Psoas muscle (tissue), 8 donors: ENCODE results near the gene MAP2K7. TPM values are rescaled to one million over a fixed set of nuclear protein-coding genes. Genes with fewer than 3 reads are reported as not detected.

Source experiments
- ATAC-seq, 4 donors: fragments of 200-7000 bp; cut with Tn5 transposase; one replicate each; pipeline ENCODE4 v1.9.1; 2020; ENCODE audit warnings: moderate library complexity in 3 of 4, mild to moderate bottlenecking in 2 of 4
- DNase-seq, 2 donors: peaks; one replicate each; pipeline ENCODE4 v3.0.0-alpha.2; 2020
- H3K27ac ChIP-seq: fragments of 200-600 bp; one replicate; pipeline ENCODE4 v1.8.0; 2022
- H3K27me3 ChIP-seq, 3 donors: fragments of 200-600 bp in 1 of 3; one replicate each; pipeline versions ENCODE4 v1.6.1 to v1.8.0; 2013 to 2022; ENCODE audit warnings: low read length in 2 of 3, mild to moderate bottlenecking in 2 of 3, moderate library complexity in 1 of 3; ENCODE audit not compliant: insufficient read depth in 3 of 3
- H3K36me3 ChIP-seq, 2 donors: fragments of 200-600 bp in 1 of 2; one replicate each; pipeline versions ENCODE4 v1.6.1 to v1.8.0; 2013 to 2022; ENCODE audit warnings: low read depth in 1 of 2, mild to moderate bottlenecking in 1 of 2, moderate library complexity in 1 of 2; ENCODE audit not compliant: insufficient read depth in 1 of 2
- H3K4me1 ChIP-seq: fragments of 200-600 bp; one replicate; pipeline ENCODE4 v1.8.0; 2022
- H3K4me3 ChIP-seq: fragments of 200-600 bp; one replicate; pipeline ENCODE4 v1.8.0; 2022; ENCODE audit warnings: mild to moderate bottlenecking
- H3K9me3 ChIP-seq: fragments of 200-600 bp; one replicate; pipeline ENCODE4 v1.8.0; 2022
- CTCF ChIP-seq: fragments of 200-600 bp; IDR thresholded peaks from one replicate; pipeline ENCODE4 v1.8.0; 2022; ENCODE audit warnings: antibody characterized with exemption
- WGBS, 3 donors: extraction: QIAGEN DNeasy Blood & Tissue Kit; methylation state at CpG; one replicate each; pipeline versions ENCODE4 v1.1.6 to v1.1.7; 2013; 5-methylcytosine and 5-hydroxymethylcytosine counted together
- intact Hi-C, 2 donors: fragments of 100-400 bp; cut with DNase I; formaldehyde crosslinking; loops; one replicate each; pipeline versions ENCODE4 v1.11.0 to v1.14.2; 2022
- polyA plus RNA-seq, 3 donors: library from polyadenylated mRNA; stranded (reverse); fragments of 200-250 nt; gene quantifications; one replicate each; pipeline ENCODE4 v1.2.3, GENCODE V29; 2013
- total RNA-seq, 4 donors: library from RNA; stranded (reverse); fragmentation: NEBNext Ultra II Directional in 2 of 4; extraction: Animal tissue kit (Norgen Biotek cat#: 25700) in 2 of 4; gene quantifications; one replicate each; pipeline versions ENCODE4 v1.2.1 to v1.2.4, GENCODE V29; 2021 to 2023
- donor health status: healthy with polysubstance abuse.
- donor health status: DM: no; HTN: no; CAD: no; lungs with moderate emphysema.
- donor health status: Bipolar disorder and iron deficiency.
- donor health status: healthy.
- donor health status: DM: yes; HTN: yes; CAD: no.
- donor health status: DM: no; HTN: no; CAD: no.
- donor health status: DM: no; HTN: no; CAD: no.
- donor health status: DM: yes; HTN: yes; CAD: no.

The MAP2K7 gene
- total and polyA plus RNA-seq, 7 donors = 35.4 to 72.5 (median 43.9) TPM

- peaks cover 14% of the 10 kb centered on the region for H3K4me1 ChIP-seq
- no peaks in the 10 kb centered on the region for H3K9me3 ChIP-seq
- peaks cover 0 to 14% (median 5%) of the 10 kb centered on the region in 3 donors for H3K27me3 ChIP-seq
- ATAC-seq (peak; percentile 6 to 16 (median 8)), DNase-seq (peak in 1 of 2 donors; percentile 30)
- peak within 1 kb of the TSS; percentile 82 for H3K4me3 ChIP-seq
- no peak within 1 kb of the TSS for H3K27ac ChIP-seq
- peaks cover 4 to 33% of the 10 kb centered on the region in 2 donors for H3K36me3 ChIP-seq
- TF ChIP-seq CTCF = no peak
- 27 to 54% (median 31%) methylated on average over 9 to 12 of the region's 12 CpGs for WGBS, 3 donors
- intact Hi-C loops = no loop called here
Measured at GRCh38 chr19:7914598-7915045, 10.9 kb downstream of the MAP2K7 start, which contains the start of gene TGFBR3L. Gene TGFBR3L, plus strand, starts transcription at chr19:7914830.

GRCh38 chr19:7915250-7916102 lies 11.8 kb downstream of the MAP2K7 start:
- ATAC-seq = no peak
- Histone ChIP-seq H3K4me3 (peak overlapping the region; percentile 82), H3K27me3 (peaks cover 0 to 14% (median 5%) of the 10 kb centered on the region in 3 donors), H3K36me3 (peaks cover under 1 to 24% of the 10 kb centered on the region in 2 donors), H3K27ac (peak overlapping the region; percentile 75), H3K4me1 (peaks cover 14% of the 10 kb centered on the region), H3K9me3 (no peaks in the 10 kb centered on the region)
- no peak for TF ChIP-seq CTCF
- WGBS, 3 donors = 34 to 45% (median 42%) methylated on average over 24 of the region's 24 CpGs
- intact Hi-C loops = no loop called here
- no peak for DNase-seq

DNA sequence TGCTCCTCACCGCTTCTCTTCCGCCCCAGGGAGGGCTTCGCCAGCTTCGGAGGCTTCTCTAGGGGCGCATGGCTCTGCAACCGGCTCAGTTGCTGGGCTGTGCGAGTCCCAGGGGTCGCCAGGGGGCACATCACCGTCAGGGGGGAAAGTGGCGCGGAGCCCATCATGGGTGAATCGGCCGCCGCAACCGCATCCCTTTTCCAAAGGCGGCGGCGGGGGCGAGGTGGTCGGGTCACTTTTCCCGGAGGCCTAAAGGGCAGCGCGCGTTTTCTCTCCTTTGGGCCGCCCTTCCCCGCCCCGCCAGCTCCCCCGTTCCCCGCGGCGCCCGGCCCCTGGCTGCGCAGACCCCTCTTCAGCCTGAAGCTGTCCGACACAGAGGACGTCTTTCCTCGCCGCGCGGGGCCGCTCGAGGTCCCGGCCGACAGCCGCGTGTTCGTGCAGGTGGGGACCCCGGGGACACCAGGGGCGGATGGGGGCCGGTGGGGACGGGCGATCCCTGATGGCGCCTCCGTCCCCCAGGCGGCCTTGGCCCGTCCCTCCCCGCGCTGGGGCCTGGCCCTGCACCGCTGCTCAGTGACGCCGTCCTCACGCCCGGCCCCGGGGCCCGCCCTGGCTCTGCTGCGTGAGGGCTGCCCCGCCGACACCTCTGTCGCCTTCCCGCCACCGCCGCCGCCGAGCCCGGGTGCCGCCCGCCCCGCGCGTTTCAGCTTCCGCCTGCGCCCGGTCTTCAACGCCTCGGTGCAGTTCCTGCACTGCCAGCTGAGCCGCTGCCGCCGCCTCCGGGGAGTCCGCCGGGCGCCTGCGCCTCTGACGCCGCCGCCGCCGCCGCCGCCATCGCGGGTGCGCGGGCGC lies 12.7 kb downstream of the MAP2K7 start:
- Histone ChIP-seq H3K9me3 (no peaks in the 10 kb centered on the region), H3K4me3 (peak overlapping the region; percentile 82), H3K27ac (peak overlapping the region; percentile 75), H3K36me3 (peaks cover 0 to 16% of the 10 kb centered on the region in 2 donors), H3K4me1 (peaks cover 19% of the 10 kb centered on the region), H3K27me3 (peaks cover 0 to 14% (median 5%) of the 10 kb centered on the region in 3 donors)
- intact Hi-C loops = no loop called here
- ATAC-seq = no peak
- 0 to 1% (median 1%) methylated on average over 53 to 104 of the region's 104 CpGs for WGBS, 3 donors
- peak in 1 of 2 donors; percentile 67 for DNase-seq
- TF ChIP-seq CTCF = no peak

DNA sequence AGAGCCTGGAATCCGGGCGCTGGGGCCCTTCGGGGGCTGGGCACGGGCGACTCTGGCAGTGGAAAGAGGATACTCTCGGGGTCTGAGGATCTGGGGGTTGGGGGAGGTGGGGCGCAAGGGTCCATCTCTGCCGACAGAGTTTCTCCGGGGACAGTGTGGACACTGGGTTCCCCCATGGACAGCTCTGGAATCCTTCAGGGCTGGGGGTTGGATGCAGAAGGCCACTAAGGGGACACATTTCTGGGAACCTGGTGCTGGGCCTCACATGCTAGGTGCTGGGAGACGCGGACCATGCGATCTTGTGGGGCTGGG lies 13.2 kb downstream of the MAP2K7 start:
- Histone ChIP-seq H3K27ac (peak overlapping the region; percentile 75), H3K4me3 (peak overlapping the region; percentile 82), H3K9me3 (no peaks in the 10 kb centered on the region), H3K36me3 (peaks cover 0 to 14% of the 10 kb centered on the region in 2 donors), H3K4me1 (peaks cover 24% of the 10 kb centered on the region), H3K27me3 (peaks cover 0 to 14% (median 5%) of the 10 kb centered on the region in 3 donors)
- 7 to 11% (median 8%) methylated on average over 12 of the region's 12 CpGs for WGBS, 3 donors
- TF ChIP-seq CTCF = no peak
- intact Hi-C loops = no loop called here
- no peak for DNase-seq
- no peak for ATAC-seq
